GM21390 (cell line): ENCODE results near the gene PBRM1.

Experiments used
- ATAC-seq: cut with Tn5 transposase; IDR thresholded peaks from one replicate; pipeline ENCODE4 v1.9.1; 2021; ENCODE audit not compliant: unreplicated experiment

PBRM1 gene

GRCh38 chr3:52670621-52671521, 14.8 kb downstream of the PBRM1 start:
- ATAC-seq: peak; percentile 83

GRCh38 chr3:52663098-52663497, 22.6 kb downstream of the PBRM1 start:
- no peak for ATAC-seq

- ATAC-seq: no peak
Observed at GRCh38 chr3:52660046-52660445, 25.7 kb downstream of the PBRM1 start.

GRCh38 chr3:52655895-52656294, 29.8 kb downstream of the PBRM1 start:
- ATAC-seq: no peak

DNA sequence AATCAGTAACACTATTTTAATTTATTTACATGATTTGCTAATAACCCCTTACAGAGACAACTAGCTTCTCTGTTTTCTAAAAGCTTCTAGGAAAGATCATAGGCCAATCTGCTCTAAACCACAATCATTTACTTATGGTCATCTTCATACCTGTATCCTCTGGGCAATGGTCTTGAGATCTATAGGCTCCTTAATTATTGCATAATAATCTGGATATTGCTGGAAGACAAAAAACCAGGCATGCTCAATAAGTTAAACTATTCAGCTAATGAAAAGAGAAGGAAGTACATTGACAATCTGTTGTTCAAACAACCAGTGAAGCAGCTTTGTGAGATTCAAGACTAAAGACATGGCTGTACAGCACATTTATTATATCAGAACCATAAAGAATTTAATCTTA, 34.1 kb downstream of the PBRM1 start:
- no peak for ATAC-seq

GRCh38 chr3:52650439-52650838, 35.3 kb downstream of the PBRM1 start:
- ATAC-seq: no peak

DNA sequence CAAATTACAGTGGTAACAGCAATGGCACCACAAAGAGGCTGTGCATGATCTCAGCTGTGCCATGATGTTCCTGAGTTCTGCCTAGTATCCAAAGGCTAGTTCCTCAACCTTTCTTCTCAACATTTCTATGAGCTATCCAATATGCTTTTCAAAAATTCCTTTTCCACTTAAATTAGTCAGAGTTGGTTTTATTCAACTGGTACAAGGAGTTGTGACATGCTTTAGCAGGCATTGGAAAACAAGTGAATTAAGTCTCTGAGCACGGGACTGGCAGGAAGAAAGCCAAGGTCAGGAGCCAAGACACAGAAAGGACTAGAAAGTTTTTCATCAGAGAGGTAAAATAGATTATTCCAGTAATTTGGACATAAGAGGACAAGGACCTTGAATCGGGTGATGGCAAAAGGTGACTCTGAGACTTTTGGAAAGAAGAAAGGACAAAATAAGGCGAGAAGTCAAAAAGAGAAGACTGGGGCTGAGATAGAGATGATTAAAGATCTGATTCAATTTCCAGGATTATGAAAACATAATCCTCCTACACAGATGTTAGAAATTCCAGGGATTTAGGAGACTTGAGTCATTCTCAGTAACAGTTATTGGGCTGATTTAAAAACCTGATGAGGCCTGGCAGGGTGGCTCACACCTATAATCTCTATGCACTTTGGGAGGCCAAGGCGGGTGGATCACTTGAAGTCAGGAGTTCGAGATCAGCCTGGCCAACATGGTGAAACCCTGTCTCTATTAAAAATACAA, 36.1 kb downstream of the PBRM1 start:
- ATAC-seq: no peak

- no peak for ATAC-seq
Observed at GRCh38 chr3:52645549-52645948, 40.2 kb downstream of the PBRM1 start.

DNA sequence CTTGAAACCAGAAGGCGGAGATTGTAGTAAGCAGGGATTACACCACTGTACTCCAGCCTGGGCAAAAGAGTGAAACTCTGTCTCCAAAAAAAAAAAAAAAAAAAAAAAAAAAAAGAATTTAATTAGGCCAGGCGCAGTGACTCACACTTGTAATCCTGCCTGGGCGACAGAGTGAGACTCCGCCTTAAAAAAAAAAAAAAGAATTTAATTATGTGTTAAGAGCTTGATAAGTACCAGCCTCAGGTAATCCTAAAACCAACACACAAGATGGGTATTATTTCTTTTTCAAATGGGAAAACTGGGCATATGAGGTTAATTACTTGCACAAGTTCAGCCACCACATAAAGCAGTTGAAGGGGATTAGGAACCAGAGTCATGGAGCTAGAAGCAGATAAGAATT, 49.0 kb downstream of the PBRM1 start:
- no peak for ATAC-seq

GRCh38 chr3:52633786-52634185, 51.9 kb downstream of the PBRM1 start:
- ATAC-seq: no peak

DNA sequence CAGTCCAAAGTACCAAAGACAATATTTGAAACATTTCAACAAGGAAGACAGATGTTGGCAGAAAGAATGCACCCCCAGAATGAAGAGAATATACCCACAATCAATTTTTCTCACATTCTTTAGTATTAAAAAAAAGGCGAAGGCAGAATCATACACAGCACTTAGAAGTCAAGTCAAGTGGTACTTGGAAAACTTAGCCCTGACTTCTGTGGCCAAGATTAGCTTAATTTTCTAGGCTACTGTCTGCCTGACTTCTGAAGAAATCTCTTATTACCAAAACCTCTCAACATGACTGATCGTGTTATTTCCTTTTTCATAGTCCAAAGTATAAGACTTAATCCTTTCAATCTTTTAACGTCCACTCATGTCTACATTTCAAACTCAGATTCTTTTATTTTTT, 60.7 kb downstream of the PBRM1 start:
- ATAC-seq: no peak

- no peak for ATAC-seq
Observed at GRCh38 chr3:52623234-52623792, 62.4 kb downstream of the PBRM1 start.

- no peak for ATAC-seq
Observed at GRCh38 chr3:52620580-52620979, 65.1 kb downstream of the PBRM1 start.

GRCh38 chr3:52615166-52615565, 70.5 kb downstream of the PBRM1 start:
- ATAC-seq: no peak

- ATAC-seq: no peak
Observed at GRCh38 chr3:52614689-52615088, 71.0 kb downstream of the PBRM1 start.

DNA sequence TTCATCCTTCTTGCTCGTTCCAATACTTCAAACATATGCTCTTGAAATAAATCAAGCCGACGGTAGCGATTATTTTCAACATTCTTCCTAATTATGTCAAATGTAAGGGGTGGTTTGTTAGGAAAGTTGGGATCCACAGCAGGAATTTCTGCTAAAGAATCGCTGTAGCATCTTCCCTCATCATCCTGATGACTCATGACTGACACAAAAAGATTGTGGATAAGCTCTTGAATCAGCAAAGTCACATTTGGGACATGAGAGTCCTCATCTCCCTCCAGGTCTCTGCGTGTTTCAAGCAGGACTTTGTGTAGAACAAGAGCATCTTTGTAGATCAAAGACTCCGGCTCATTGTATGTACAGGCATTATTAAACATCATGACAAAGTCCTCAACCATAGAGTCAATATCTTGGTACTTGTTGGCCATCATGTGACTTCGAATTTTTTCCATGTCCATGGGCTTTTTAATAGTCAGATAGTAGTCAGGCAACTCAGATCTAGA, 76.3 kb downstream of the PBRM1 start:
- no peak for ATAC-seq

DNA sequence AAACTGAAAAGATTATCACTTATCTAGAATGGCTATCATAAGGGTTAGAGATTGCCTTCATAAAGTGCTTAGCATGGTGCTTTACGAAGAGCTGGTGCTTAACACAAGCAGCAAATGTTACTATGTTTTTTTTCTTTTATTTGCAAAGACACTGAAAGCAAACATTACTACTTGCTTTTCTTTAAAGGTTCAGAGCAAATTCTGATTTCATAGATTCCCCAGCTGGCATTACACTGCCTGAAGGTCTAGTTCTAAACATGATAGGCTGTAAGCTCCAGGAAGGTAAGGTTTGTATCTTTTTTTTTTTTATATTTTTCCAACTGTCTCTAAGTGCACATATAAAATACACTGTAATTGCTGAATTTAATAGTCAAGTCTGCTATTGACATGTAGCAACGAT, 77.4 kb downstream of the PBRM1 start:
- ATAC-seq: no peak

GRCh38 chr3:52606373-52607085, 79.2 kb downstream of the PBRM1 start:
- ATAC-seq: no peak

DNA sequence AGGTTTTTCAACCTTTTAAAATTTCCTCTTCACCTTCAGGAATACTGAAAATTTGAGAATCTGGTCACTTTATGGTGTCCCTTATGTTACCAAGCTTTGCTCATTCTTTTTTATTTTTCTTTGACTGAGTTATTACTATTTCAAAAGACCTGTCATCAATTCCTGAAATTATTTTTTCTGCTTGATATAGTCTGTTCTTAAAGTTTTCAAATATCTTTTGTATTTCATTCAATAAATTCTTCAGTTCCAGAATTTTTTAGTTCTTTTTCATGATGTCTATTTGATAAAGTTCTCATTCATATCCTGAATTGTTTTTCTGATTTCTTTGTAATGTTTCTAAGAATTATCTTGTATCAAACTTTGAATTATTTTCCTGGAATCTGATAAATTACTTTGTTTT, 85.5 kb downstream of the PBRM1 start:
- ATAC-seq: no peak

DNA sequence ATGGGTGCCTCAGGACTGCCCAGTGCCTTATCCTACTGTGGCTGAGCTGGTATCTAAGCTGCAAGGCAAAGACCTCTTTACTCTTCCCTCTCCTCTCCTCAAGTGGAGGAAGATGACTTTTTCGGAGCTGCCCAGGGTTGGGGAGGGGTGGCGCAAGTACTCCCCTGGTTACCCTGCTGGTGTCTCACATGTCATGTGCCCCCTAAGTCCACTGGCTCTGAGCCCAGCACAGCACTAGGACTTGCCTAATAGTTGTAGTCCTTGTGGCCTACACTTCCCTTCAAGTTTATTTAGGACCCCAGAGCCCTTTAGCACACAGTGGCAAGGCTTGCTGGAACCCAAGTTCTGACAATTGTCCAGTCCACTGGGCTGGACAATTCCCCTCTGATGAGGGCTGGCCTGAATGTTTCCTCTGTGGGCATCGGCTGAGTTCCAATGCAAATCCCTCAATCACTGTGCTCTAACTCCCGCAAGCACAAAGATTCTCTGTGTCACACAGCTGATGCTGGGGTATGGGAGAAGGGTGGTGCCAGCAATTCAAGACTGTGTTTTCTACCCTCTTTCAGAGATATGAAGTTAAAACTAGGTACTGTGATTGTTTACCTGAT, 89.0 kb downstream of the PBRM1 start:
- no peak for ATAC-seq

DNA sequence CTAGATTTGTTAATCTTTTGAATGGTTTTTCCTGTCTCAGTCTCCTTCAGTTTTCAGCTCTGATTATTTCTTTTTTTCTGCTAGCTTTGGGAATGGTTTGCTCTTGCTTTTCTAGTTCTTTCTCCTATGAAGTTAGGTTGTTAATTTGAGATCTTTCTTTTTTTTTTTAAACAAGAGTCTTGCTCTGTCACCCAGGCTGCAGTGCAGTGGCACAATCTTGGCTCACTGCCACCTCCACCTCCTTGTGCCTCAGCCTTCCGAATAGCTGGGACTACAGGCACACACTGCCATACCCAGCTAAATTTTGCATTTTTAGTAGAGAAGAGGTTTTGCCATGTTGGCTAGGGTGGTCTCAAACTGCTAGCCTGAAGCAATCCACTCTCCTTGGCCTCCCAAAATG, 92.6 kb downstream of the PBRM1 start:
- no peak for ATAC-seq
